Thyroid gland (tissue), 4 donors: ENCODE results near the gene RWDD1.

Experiments used
- POLR2A ChIP-seq, 2 donors: fragments of 450-650 bp; IDR thresholded peaks; one replicate each; pipeline ENCODE4 v1.6.1; 2017; ENCODE audit warnings: antibody characterized with exemption in 2 of 2, mild to moderate bottlenecking in 2 of 2, moderate library complexity in 1 of 2
- TF ChIP-seq, protein P1 (sequence below), 6 experiments: fragments of 200-600 bp in 3 of 6; fragments of 450-650 bp in 3 of 6; sonication (generic) in 3 of 6; IDR thresholded peaks; one replicate each; pipeline ENCODE4 v1.5.1; 2016 to 2019; ENCODE audit warnings: antibody characterized with exemption in 6 of 6, mild to moderate bottlenecking in 2 of 6, inconsistent platforms in 1 of 6, moderate library complexity in 1 of 6

DNA sequence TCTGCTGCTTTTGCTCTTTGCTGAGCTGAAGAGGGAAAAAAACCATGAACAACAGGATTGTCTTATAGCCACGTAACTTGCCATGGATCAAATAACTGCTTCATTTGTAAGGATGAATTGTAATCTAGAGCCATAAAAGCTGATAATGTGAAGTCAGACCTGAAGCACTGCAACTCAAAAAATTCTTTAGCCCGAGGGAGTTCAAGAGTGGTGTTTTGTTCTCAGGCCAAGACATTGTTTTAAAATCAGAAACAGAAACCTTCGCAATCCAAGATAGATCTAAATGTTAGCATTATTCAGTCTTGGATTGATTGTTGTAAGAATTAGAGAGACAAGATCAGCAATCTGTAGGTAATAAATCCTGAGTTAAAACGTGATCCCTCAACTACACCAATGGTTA lies 25.7 kb upstream of the RWDD1 start, which contains the start of gene TRAPPC3L:
- TF ChIP-seq, protein P1, sequence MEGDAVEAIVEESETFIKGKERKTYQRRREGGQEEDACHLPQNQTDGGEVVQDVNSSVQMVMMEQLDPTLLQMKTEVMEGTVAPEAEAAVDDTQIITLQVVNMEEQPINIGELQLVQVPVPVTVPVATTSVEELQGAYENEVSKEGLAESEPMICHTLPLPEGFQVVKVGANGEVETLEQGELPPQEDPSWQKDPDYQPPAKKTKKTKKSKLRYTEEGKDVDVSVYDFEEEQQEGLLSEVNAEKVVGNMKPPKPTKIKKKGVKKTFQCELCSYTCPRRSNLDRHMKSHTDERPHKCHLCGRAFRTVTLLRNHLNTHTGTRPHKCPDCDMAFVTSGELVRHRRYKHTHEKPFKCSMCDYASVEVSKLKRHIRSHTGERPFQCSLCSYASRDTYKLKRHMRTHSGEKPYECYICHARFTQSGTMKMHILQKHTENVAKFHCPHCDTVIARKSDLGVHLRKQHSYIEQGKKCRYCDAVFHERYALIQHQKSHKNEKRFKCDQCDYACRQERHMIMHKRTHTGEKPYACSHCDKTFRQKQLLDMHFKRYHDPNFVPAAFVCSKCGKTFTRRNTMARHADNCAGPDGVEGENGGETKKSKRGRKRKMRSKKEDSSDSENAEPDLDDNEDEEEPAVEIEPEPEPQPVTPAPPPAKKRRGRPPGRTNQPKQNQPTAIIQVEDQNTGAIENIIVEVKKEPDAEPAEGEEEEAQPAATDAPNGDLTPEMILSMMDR (IDR thresholded peaks at IDR 0.05), result no peak
- TF ChIP-seq POLR2A (IDR thresholded peaks at IDR 0.05), result no peak
